ENCODE measurements around the gene CCDC88C. TPM values are rescaled to one million over a fixed set of nuclear protein-coding genes. Genes with fewer than 3 reads are reported as not detected.
"Not testable (repeated sequence)": the region's sequence is repeated elsewhere in the genome, so short reads cannot be mapped to it uniquely, and the experiment has no call there.

CCDC88C gene
- total RNA-seq, 3 donors from 2014 or later = 50.3 to 60.2 (median 58.2) TPM

DNA sequence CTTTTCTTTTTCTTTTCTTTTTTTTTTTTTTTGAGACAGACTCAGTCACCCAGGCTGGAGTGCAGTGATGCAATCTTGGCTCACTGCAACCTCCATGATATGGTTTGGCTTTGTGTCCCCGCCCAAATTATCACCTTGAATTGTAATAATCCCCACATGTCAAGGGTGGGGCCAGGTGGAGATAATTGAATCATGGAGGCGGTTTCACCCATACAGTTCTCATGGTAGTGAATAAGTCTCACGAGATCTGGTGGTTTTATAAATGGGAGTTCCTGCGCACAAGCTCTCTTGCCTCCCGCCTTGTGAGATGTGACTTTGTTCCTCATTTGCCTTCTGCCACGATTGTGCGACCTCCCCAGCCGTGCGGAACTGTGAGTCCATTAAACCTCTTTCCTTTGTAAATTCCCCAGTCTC lies 7.9 kb upstream of the CCDC88C start:
- DNase-seq; H3K27me3 Mint-ChIP-seq (ENCODE audit: low read depth); H3K9me3 Mint-ChIP-seq; H3K4me3 Mint-ChIP-seq; ATAC-seq; H3K4me1 Mint-ChIP-seq (ENCODE audit: low read depth); H3K36me3 Mint-ChIP-seq (ENCODE audit: insufficient read depth): not testable (repeated sequence)

DNA sequence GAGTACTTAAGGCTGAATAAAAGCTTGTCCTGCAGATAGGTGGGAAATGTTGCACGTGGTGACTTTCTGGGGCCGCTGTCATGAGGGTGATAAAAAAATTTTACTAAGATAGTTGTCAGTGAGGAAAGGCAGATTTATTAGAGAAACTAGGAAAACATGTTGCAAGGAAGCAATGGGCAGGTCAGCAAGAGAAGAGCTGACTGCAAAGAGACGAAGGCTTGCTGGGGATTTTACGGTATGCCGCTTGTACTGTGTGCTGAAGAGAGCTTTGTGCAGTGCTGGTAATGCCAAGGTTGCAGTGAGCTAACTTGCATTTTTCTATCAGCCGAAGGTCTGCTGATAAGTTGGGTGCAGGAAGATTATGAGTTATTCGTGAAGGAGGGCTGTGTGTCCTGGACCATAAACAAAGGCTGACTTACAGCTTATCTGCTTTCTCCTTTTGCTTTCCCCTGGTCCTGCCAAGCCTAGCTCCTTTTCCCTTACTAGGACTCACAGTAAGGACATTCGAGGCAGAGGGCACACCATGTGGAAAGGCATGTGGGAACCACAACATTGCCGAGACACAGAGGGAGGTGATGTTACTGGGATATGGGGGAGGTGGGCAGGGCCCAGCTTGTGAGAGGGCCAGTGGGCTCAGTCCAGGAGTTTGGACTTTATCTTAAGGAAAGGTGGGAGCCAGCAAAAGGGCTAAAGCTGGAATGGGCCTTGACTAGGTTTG lies 7.4 kb upstream of the CCDC88C start:
- no peak for ATAC-seq
- no peaks in the 10 kb centered on the region for H3K9me3 Mint-ChIP-seq

DNA sequence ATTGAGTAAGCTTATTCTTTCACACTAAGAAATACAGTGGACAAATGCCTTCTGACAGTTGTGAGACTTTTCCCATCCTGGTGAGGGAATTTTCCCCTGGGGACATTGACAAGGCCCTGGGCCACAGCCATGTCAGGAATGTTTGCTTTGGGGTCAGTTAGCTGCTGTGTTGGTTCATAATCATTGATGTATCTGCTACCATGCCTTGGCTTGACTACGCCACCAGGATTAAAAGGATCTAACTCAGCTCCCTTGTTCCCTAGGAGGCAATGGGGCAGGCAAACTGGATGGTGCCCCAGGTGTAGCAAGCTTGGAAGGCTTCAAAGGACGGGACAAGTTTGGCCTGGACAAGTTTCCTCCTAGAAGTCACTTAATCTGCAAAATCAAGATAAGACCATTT lies 3.1 kb upstream of the CCDC88C start:
- H3K9me3 Mint-ChIP-seq = no peaks in the 10 kb centered on the region
- peaks cover under 1% of the 10 kb centered on the region for H3K36me3 Mint-ChIP-seq (ENCODE audit: insufficient read depth)
- H3K27me3 Mint-ChIP-seq (ENCODE audit: low read depth) = no peaks in the 10 kb centered on the region
- no peak for DNase-seq
- no peak for ATAC-seq
- peaks cover 13% of the 10 kb centered on the region for H3K4me1 Mint-ChIP-seq (ENCODE audit: low read depth)
- no peak overlapping the region for H3K4me3 Mint-ChIP-seq

More for the DNA sequence above, 7.4 kb upstream of the CCDC88C start:
- H3K36me3 Mint-ChIP-seq (ENCODE audit: insufficient read depth) = no peaks in the 10 kb centered on the region
- no peak for DNase-seq
- H3K4me3 Mint-ChIP-seq = no peak overlapping the region
- H3K27me3 Mint-ChIP-seq (ENCODE audit: low read depth) = no peaks in the 10 kb centered on the region
- H3K4me1 Mint-ChIP-seq (ENCODE audit: low read depth) = peaks cover 9% of the 10 kb centered on the region

DNA sequence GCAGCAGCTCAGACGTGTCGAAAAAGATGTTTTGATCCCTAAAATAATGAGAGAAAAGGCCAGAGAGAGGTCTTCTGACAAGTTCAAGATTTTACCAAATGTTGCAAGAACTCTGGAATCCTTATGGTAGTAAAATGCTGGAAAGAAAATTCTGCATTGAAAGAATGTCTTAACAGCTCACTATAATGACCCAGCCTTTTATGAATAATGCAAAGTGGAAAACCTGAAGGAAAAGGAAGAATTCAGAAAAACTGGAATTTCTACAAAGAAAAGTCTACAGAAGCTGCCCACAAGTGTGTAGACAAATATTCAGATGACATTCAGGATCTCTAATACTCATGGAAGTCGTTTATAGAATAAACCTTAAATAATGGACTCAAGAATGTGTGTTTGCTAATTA lies 1.8 kb upstream of the CCDC88C start:
- DNase-seq = no peak
- ATAC-seq = no peak
- peak overlapping the region; percentile 75 for H3K4me3 Mint-ChIP-seq
- no peaks in the 10 kb centered on the region for H3K9me3 Mint-ChIP-seq
- no peaks in the 10 kb centered on the region for H3K27me3 Mint-ChIP-seq (ENCODE audit: low read depth)
- H3K36me3 Mint-ChIP-seq (ENCODE audit: insufficient read depth) = peaks cover 5% of the 10 kb centered on the region
- peaks cover 22% of the 10 kb centered on the region for H3K4me1 Mint-ChIP-seq (ENCODE audit: low read depth)

DNA sequence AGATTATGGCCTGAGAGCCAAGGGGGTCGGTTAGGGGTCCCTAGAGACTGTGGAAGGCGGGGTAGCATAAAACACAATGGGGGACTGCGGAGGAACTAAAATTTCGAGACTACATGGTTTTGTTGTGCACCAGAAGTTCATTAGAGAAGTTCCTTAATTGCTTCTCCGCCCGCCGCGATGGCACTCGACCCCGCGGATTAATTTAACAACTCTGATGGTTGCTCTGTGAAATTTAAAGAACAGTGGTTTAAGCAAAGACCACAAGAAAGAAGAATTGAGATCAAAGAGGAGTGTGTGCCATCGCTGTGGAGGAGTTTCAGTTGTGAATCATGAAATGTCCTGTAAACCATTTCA lies 1.4 kb upstream of the CCDC88C start:
- DNase-seq (no peak), ATAC-seq (peak; percentile 13)
- Mint-ChIP-seq H3K9me3 (no peaks in the 10 kb centered on the region), H3K4me1 (ENCODE audit: low read depth) (peaks cover 27% of the 10 kb centered on the region), H3K36me3 (ENCODE audit: insufficient read depth) (peaks cover 6% of the 10 kb centered on the region), H3K27me3 (ENCODE audit: low read depth) (no peaks in the 10 kb centered on the region), H3K4me3 (peak overlapping the region; percentile 75)

DNA sequence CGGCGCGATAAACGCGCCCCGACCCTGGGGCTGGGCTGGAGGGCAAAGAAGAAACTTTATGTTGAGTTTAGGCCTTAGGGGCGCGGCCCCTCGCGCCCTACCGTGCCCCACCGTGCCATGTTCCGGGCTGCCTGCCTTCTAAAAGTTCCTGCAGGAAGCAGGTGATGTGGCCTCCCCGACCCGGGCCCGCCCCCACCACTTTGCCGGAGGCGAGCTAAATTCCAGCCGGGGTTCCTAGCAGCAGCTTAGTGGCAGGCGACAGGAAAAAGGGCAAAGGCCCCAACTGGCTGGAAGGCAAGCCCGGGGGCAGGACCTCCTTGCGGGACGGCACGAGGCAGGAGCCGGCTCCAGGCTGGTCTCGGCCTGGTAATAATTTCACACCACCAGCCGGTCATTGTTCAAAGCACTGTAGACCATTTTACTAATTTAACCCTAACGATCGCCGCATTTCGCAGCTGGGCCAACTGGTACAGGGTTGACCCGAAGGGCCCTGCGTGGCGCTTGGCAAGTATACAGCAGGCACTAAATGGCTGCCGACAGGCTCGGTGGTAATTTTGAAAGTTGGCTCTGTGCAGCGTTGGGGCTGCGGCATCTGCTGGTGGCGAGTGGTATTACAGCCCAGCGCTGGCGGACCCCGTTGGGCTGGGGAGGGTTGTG lies 895 bp upstream of the CCDC88C start:
- Mint-ChIP-seq H3K4me3 (peak overlapping the region; percentile 75), H3K27me3 (ENCODE audit: low read depth) (no peaks in the 10 kb centered on the region), H3K36me3 (ENCODE audit: insufficient read depth) (peaks cover 10% of the 10 kb centered on the region), H3K4me1 (ENCODE audit: low read depth) (peaks cover 32% of the 10 kb centered on the region), H3K9me3 (no peaks in the 10 kb centered on the region)
- ATAC-seq (peak; percentile 8 to 16), DNase-seq (peak; percentile 84)

DNA sequence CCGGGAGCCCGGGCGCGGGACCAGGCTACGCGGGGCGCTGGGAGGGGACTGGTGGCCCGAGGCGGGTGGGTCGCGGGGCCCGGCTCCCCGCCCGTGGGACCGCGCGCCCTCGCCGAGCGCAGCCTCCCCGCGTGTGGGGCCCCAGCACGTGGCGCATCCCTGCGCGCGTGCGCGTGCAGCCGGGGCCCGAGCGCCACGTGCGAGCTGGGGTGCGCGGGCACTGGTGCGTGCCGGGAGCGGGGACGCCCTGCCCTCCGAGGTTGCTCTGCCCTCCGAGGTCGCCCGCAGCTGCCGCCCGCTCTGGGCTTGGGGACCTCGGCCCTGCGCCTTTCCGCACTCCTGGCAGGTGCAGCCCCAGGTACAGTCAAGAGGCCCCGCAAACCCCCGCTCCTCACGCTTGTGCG lies 365 bp upstream of the CCDC88C start:
- H3K36me3 Mint-ChIP-seq (ENCODE audit: insufficient read depth) = peaks cover 14% of the 10 kb centered on the region
- peaks cover 37% of the 10 kb centered on the region for H3K4me1 Mint-ChIP-seq (ENCODE audit: low read depth)
- DNase-seq = peak; percentile 60
- no peaks in the 10 kb centered on the region for H3K9me3 Mint-ChIP-seq
- no peaks in the 10 kb centered on the region for H3K27me3 Mint-ChIP-seq (ENCODE audit: low read depth)
- ATAC-seq = peak; percentile 48 to 51
- H3K4me3 Mint-ChIP-seq = peak overlapping the region; percentile 75

DNA sequence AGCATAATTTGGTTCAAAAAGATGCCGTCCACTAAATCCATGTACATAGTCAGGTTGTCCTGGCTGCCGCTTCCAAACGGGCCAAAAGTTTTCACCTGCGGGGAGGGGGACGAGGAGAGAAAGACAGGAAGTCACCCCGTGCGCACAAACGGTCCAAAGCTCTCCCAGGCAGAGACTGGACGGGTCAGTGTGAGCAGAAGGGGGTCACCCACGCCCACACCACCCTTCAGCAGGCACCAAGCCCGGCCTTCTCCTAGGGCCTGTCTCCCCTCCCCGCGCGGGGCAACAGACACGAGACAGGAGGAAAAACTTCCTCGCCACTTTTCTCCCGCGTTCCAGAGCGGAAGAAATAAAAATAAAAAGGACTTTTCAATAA lies 888 bp downstream of the CCDC88C start:
- H3K4me3 Mint-ChIP-seq = peak overlapping the region; percentile 99
- H3K27me3 Mint-ChIP-seq (ENCODE audit: low read depth) = no peaks in the 10 kb centered on the region
- no peaks in the 10 kb centered on the region for H3K9me3 Mint-ChIP-seq
- no peak for ATAC-seq
- peaks cover 16% of the 10 kb centered on the region for H3K36me3 Mint-ChIP-seq (ENCODE audit: insufficient read depth)
- DNase-seq = no peak
- H3K4me1 Mint-ChIP-seq (ENCODE audit: low read depth) = peaks cover 46% of the 10 kb centered on the region

DNA sequence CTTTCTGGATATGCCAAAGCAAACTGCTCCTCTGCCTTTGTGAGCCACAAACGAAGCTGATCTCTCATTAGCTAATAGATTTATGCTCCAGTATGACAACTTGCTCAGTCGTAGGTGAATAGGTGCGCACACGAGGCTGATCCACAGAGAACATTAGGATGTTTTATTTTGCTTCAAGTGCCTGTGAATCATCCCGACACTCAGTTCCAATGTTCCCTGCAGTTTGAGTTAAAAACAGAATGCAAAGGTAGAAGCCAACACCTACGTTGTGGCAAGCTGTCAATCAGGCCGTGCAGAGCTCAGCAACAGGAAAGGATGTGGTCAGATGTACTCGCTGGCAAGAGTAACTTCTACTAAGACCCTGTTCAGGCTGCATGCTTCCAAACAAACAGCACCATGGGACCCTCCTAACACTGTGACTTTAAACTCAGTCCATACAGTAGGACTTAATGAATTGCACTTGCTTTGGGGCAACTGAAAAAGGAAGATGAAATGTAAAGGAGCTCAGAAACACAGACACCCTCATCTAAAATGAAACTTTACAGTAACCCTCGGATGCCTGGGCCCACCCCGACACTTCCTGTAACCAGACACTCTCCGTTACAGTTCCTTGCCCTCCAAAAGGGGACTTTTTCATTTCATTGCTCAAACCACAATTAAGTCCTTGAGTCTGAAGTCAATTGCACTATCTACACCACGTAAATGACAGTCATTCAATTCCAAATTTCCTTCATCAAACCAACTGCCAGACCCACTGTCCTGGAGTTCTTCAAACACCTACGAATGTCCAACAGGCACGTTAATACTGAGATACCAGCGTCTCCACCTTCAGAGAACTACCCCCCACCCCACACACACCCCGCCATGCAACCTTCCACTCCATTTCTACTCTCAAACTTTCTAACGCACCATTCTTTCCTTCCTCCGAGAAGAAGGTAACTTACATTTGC lies 1.6 kb downstream of the CCDC88C start:
- Mint-ChIP-seq H3K4me3 (peak overlapping the region; percentile 99), H3K4me1 (ENCODE audit: low read depth) (peaks cover 52% of the 10 kb centered on the region), H3K9me3 (no peaks in the 10 kb centered on the region), H3K36me3 (ENCODE audit: insufficient read depth) (peaks cover 16% of the 10 kb centered on the region), H3K27me3 (ENCODE audit: low read depth) (no peaks in the 10 kb centered on the region)
- DNase-seq = peak; percentile 50
- peak; percentile 42 to 44 for ATAC-seq

DNA sequence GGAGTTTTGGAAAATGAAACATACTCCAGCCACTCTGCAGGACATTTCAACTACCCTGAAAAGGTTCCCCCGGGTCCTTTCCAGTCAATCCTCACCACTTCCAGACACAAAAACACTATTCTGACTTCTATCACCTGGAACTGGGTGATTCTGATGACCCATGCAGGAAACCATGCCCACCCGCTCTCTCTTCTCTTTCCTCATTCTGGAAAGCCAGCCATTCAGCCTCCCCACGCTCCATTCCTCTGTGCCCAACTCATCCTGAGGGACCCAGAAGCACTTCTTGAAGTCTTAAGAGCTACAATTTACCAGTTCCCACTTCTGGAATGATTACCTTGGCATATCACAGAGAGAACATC lies 3.2 kb downstream of the CCDC88C start:
- DNase-seq (no peak), ATAC-seq (no peak)
- Mint-ChIP-seq H3K4me3 (peak overlapping the region; percentile 99), H3K27me3 (ENCODE audit: low read depth) (no peaks in the 10 kb centered on the region), H3K36me3 (ENCODE audit: insufficient read depth) (peaks cover 19% of the 10 kb centered on the region), H3K9me3 (no peaks in the 10 kb centered on the region), H3K4me1 (ENCODE audit: low read depth) (peaks cover 67% of the 10 kb centered on the region)

DNA sequence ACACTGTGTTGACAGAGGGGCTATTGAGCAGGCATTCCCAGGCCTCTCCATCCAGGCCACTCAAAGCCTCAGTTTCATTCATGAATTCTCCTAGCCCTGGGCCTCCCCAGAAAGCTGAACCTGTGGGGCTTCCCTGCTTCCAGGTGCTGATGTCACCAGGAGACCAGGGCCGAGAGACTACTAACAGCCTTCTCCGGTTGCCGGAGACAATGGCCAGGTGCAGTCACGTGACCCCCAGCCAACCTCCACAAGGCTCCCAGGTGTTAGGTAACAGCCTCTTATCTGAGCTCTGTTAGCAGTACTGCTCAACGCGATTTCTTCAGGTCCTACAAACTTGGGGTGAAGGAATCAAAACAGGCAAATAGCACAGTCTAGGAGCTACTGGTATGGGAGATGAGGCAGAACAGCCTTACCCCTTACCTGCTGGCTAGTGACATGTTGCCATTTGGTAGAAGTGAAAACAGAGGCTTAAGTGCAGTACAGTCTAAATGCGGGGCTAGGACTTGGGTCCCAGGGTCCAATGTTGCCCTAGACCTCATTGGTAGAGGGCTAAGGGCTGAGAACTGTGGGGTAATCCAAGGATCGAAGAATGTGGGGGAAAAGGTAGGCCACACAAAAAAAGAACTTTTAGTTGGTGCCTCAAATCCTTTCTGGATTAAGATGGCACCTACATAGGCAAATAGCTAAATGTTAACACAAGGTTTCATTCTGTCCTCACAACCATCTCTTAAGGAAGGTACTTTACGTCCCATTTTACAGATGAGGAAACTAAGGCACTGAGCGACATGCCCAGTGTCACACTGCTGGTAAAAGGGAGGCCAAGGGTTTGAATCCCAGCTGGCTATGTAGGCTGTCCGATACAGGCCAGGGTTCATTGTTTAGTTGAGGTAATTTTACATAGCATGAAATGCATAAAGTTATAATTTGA lies 3.8 kb downstream of the CCDC88C start:
- DNase-seq (no peak), ATAC-seq (no peak)
- H3K36me3 Mint-ChIP-seq (ENCODE audit: insufficient read depth) = peaks cover 21% of the 10 kb centered on the region
- no peaks in the 10 kb centered on the region for H3K9me3 Mint-ChIP-seq
- no peaks in the 10 kb centered on the region for H3K27me3 Mint-ChIP-seq (ENCODE audit: low read depth)
- H3K4me3 Mint-ChIP-seq = peak overlapping the region; percentile 99
- H3K4me1 Mint-ChIP-seq (ENCODE audit: low read depth) = peaks cover 65% of the 10 kb centered on the region

DNA sequence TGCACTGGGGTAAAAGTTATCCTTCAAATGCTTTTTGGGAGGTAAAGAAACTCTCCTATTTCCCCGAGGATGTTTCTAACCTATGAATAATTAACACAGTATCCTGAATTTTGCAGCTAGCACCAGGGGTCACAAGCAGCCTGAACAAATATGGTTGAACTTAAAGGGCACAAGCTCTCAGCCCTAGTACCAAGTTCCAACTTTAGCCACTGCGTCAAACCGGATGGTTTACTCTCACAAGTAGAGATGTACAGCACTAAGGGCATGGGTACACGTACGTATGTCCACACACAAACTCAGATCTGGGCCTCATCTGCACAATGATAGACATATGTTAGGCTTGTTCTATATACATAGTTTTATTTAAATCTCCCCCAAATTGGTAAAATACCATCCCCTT lies 4.7 kb downstream of the CCDC88C start:
- DNase-seq (no peak), ATAC-seq (no peak)
- peaks cover 71% of the 10 kb centered on the region for H3K4me1 Mint-ChIP-seq (ENCODE audit: low read depth)
- no peaks in the 10 kb centered on the region for H3K27me3 Mint-ChIP-seq (ENCODE audit: low read depth)
- no peaks in the 10 kb centered on the region for H3K9me3 Mint-ChIP-seq
- peak overlapping the region; percentile 99 for H3K4me3 Mint-ChIP-seq
- H3K36me3 Mint-ChIP-seq (ENCODE audit: insufficient read depth) = peaks cover 30% of the 10 kb centered on the region

DNA sequence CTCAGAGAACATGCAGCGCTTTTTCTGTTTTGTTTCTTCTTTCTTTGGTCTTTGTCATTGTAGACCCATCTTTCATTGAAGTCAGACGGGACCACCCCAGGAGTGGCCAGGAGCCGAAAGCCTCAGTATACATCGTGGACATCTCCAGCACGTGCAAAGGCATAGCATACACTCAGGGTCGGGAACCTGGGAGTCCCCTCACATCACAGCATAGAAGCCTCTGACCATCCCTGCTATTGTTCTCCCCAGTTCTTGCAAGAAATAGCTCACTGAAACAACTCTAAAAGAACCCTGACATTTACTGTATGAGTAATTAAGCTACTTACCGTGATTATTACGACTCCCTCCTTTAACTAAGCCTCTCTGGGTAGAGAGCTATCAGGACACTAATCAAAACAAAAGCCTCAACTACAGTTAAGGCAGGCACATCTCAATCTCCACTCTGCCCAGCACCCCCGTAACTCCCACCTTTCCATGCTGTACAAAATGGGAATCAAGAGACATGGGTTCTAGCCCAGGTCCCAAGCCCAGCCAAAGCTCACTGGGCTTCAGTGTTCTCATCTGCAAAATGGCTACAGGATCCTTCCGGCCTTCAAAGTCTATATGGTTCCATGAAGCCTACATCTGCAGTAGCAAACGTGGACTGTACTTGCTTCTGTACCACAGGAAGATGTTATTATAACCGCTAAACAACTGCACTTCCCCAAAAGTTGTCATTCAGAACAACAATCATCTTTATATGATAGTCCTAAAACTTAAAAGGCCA lies 6.7 kb downstream of the CCDC88C start:
- peak; percentile 51 to 62 for ATAC-seq
- Mint-ChIP-seq H3K9me3 (no peaks in the 10 kb centered on the region), H3K36me3 (ENCODE audit: insufficient read depth) (peaks cover 43% of the 10 kb centered on the region), H3K27me3 (ENCODE audit: low read depth) (no peaks in the 10 kb centered on the region), H3K4me1 (ENCODE audit: low read depth) (peaks cover 91% of the 10 kb centered on the region), H3K4me3 (peak overlapping the region; percentile 69)
- no peak for DNase-seq
